Measurements from ENCODE around the gene ABHD2. TPM values are rescaled to one million over a fixed set of nuclear protein-coding genes. Genes with fewer than 3 reads are reported as not detected.
"Not testable (repeated sequence)": the region's sequence is repeated elsewhere in the genome, so short reads cannot be mapped to it uniquely, and the experiment has no call there.

Gene ABHD2
- total RNA-seq, 1 donor from 2014 or later, result 61.1 TPM

GRCh38 chr15:89074402-89075012 lies 13.7 kb upstream of the ABHD2 start:
- DNase-seq (ENCODE audit: low read depth), result no peak

- no peak for DNase-seq (ENCODE audit: low read depth)
Observed at GRCh38 chr15:89075101-89075640, 13.1 kb upstream of the ABHD2 start.

DNA sequence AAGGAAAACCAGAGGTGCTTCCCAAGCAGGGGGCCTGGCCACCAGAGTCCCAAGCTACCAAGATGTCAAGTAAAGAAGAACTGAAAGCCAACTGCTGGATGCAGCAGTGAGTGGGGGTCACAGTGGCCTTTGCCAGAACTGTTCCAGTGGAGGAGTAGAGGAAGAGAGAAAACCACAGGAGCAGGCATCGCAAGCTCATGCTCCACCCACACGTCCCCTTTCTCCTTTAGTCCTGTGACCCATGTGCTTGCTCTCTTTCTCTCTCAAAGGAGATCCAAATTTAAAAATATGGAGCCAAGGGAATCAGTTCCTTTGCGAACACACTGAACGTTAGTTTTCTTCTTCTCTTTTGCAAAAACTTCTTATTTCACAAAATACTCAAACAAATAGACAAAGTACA lies 12.4 kb upstream of the ABHD2 start:
- DNase-seq (ENCODE audit: low read depth), result no peak

GRCh38 chr15:89077750-89078149 lies 10.5 kb upstream of the ABHD2 start:
- no peak for DNase-seq (ENCODE audit: low read depth)

GRCh38 chr15:89078851-89079810 lies 9.1 kb upstream of the ABHD2 start:
- no peak for DNase-seq (ENCODE audit: low read depth)

DNA sequence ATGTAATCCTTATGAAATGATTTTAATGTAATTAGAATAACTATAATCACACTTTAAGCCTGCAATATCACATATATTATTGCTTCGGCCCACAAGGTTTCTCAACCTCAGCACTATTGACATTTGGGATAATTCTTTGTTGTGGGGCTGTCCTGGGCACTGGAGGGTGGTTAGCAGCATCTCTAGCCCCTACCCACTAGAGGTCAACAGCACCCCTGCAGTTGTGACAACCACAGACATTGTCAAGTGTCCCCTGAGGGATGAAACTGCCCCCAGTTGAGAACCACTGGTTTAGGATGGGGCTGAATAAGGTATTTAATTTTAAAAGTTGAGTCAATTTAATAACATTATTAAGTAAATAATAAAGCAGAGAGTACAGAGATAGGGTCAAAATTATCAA lies 6.4 kb upstream of the ABHD2 start:
- no peak for DNase-seq (ENCODE audit: low read depth)

- no peak for DNase-seq (ENCODE audit: low read depth)
Observed at GRCh38 chr15:89083246-89083645, 5.0 kb upstream of the ABHD2 start.

- no peak for DNase-seq (ENCODE audit: low read depth)
Observed at GRCh38 chr15:89085289-89085926, 2.8 kb upstream of the ABHD2 start.

GRCh38 chr15:89085933-89086332 lies 2.3 kb upstream of the ABHD2 start:
- DNase-seq (ENCODE audit: low read depth), result not testable (repeated sequence)

GRCh38 chr15:89086390-89086789 lies 1.9 kb upstream of the ABHD2 start:
- not testable (repeated sequence) for DNase-seq (ENCODE audit: low read depth)

GRCh38 chr15:89087161-89087829 lies 961 bp upstream of the ABHD2 start:
- DNase-seq (ENCODE audit: low read depth), result peak; percentile 64

GRCh38 chr15:89088605-89089315 lies 504 bp downstream of the ABHD2 start:
- peak; percentile 77 for DNase-seq (ENCODE audit: low read depth)

GRCh38 chr15:89089316-89090230 lies 1.3 kb downstream of the ABHD2 start:
- DNase-seq (ENCODE audit: low read depth), result no peak

- peak; percentile 87 for DNase-seq (ENCODE audit: low read depth)
Observed at GRCh38 chr15:89090791-89091626, 2.8 kb downstream of the ABHD2 start.

GRCh38 chr15:89091627-89092220 lies 3.5 kb downstream of the ABHD2 start:
- DNase-seq (ENCODE audit: low read depth), result no peak

GRCh38 chr15:89093509-89093908 lies 5.3 kb downstream of the ABHD2 start:
- DNase-seq (ENCODE audit: low read depth), result no peak

GRCh38 chr15:89095073-89095472 lies 6.8 kb downstream of the ABHD2 start:
- no peak for DNase-seq (ENCODE audit: low read depth)

- DNase-seq (ENCODE audit: low read depth), result no peak
Observed at GRCh38 chr15:89095556-89095955, 7.3 kb downstream of the ABHD2 start.

All from myocyte (in vitro differentiated cells).